ENCODE results near the gene SLC45A1. TPM values are rescaled to one million over a fixed set of nuclear protein-coding genes. Genes with fewer than 3 reads are reported as not detected.
A peak's percentile ranks its signal among the peaks of the same experiment; 100 is the strongest.

The SLC45A1 gene
- total RNA-seq, 1 donor from 2014 or later: 0.51 TPM

GRCh38 chr1:8384577-8384976 lies 66.7 kb downstream of the SLC45A1 start:
- DNase-seq (ENCODE audit: low read depth in 2 of 2): peak in 1 of 2 donors; percentile 23

GRCh38 chr1:8386247-8386646 lies 68.3 kb downstream of the SLC45A1 start:
- DNase-seq (ENCODE audit: low read depth in 2 of 2): no peak

GRCh38 chr1:8388732-8389562 lies 71.0 kb downstream of the SLC45A1 start:
- no peak for DNase-seq (ENCODE audit: low read depth in 2 of 2)

GRCh38 chr1:8389958-8390535 lies 72.1 kb downstream of the SLC45A1 start:
- no peak for DNase-seq (ENCODE audit: low read depth in 2 of 2)

- no peak for DNase-seq (ENCODE audit: low read depth in 2 of 2)
Measured at GRCh38 chr1:8390707-8391106, 72.8 kb downstream of the SLC45A1 start.

GRCh38 chr1:8392522-8392921 lies 74.6 kb downstream of the SLC45A1 start:
- no peak for DNase-seq (ENCODE audit: low read depth in 2 of 2)

Measured in dermis microvascular lymphatic vessel endothelial cell (primary cell).